ENCODE measurements around the gene NSG1. TPM values are rescaled to one million over a fixed set of nuclear protein-coding genes. Genes with fewer than 3 reads are reported as not detected.

The NSG1 gene
- total RNA-seq, 4 donors from 2014 or later: 0.13 TPM; not detected in 3

DNA sequence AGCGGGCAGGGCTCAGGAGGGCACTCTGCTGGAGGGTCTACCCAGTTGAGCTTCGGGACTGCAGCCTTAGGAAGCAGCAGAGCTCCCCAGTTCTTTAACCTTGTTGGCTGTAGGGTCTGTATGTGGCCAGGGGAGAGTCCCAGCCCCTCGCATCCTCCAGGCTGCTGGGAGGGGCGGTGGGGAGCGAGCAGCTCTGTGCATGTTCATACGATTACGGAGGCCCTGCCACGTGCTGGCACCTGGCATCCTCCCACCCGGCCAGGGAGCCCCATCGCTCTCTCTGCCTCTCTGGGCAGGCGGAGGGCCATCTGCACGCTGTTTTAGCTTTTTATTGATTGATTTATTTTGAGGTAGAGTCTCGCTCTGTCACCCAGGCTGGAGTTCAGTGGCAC, 21.2 kb downstream of the NSG1 start:
- no peaks in the 10 kb centered on the region for H3K4me1 ChIP-seq
- no peak overlapping the region for H3K27ac ChIP-seq
- H3K36me3 ChIP-seq: no peaks in the 10 kb centered on the region
- no peaks in the 10 kb centered on the region for H3K9me3 ChIP-seq
- ATAC-seq (no peak), DNase-seq (no peak)
- in situ Hi-C loops (cut with MboI; ENCODE audit: low sequenced_read_pairs in 4 of 4) (no loop called here), intact Hi-C loops (cut with DNase I; ENCODE audit: low total_unique reads) (no loop called here)
- H3K27me3 ChIP-seq: peaks cover 2 to 11% (median 7%) of the 10 kb centered on the region in 3 donors
- TF ChIP-seq POLR2A (IDR thresholded peaks at IDR 0.05) (no peak), CTCF (IDR thresholded peaks at IDR 0.05 in 4 of 5, conservative IDR thresholded peaks at IDR 0.05 in 1 of 5) (no peak)
- H3K4me3 ChIP-seq: no peak overlapping the region

DNA sequence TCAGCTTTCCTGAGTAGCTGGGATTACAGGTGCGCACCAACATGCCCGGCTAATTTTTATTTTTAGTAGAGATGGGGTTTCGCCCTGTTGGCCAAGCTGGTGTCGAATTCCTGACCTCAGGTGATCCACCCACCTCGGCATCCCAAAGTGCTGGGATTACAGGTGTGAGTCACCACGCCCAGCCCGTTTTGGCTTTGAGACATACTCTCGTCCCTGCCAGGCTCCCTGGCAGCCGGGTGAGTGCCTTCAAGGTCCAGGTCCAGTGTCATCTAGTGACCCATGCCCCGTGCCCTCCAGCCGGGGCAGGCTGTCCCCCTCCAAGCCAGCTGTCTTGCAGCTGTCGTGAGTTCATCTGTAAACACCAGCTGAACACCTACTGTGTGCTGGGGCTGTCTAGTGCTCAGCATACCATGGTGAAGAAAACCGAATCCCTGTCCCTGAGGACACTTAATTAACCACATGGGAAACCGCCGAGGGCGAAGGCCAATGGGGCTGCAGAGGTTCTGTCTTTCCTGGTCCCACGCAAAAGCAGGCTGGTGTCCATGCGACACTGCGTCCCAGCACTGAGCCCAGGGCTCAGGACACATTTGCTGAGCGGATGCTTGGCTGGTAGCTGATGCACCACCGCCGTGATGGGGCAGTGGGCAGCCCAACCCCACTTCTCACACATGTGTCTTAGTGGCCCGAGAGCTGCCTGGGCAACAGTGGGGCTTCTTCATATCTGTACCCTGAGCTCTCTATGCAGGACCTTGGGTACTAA, 21.9 kb downstream of the NSG1 start:
- peak in 1 of 2 donors; percentile 66 for DNase-seq

GRCh38 chr4:4409416-4410115, 22.7 kb downstream of the NSG1 start:
- in situ Hi-C loops (cut with MboI; ENCODE audit: low sequenced_read_pairs in 4 of 4) (no loop called here), intact Hi-C loops (cut with DNase I; ENCODE audit: low total_unique reads) (no loop called here)
- Histone ChIP-seq H3K4me1 (no peaks in the 10 kb centered on the region), H3K27ac (no peak overlapping the region), H3K27me3 (peaks cover 2 to 11% (median 7%) of the 10 kb centered on the region in 3 donors), H3K9me3 (no peaks in the 10 kb centered on the region), H3K36me3 (no peaks in the 10 kb centered on the region), H3K4me3 (no peak overlapping the region)
- TF ChIP-seq POLR2A (IDR thresholded peaks at IDR 0.05): no peak
- DNase-seq (no peak), ATAC-seq (no peak)

More for the DNA sequence above, 21.9 kb downstream of the NSG1 start:
- intact Hi-C loops (cut with DNase I; ENCODE audit: low total_unique reads): no loop called here
- Histone ChIP-seq H3K36me3 (no peaks in the 10 kb centered on the region), H3K4me1 (no peaks in the 10 kb centered on the region), H3K9me3 (no peaks in the 10 kb centered on the region), H3K27ac (no peak overlapping the region), H3K27me3 (peaks cover 2 to 11% (median 7%) of the 10 kb centered on the region in 3 donors), H3K4me3 (no peak overlapping the region)
- peak in 1 of 2 donors; percentile 61 for ATAC-seq
- in situ Hi-C loops (cut with MboI; ENCODE audit: low sequenced_read_pairs in 4 of 4): no loop called here
- TF ChIP-seq CTCF (IDR thresholded peaks at IDR 0.05 in 4 of 5, conservative IDR thresholded peaks at IDR 0.05 in 1 of 5) (no peak), POLR2A (IDR thresholded peaks at IDR 0.05) (no peak)

GRCh38 chr4:4410271-4410670, 23.4 kb downstream of the NSG1 start:
- Histone ChIP-seq H3K9me3 (no peaks in the 10 kb centered on the region), H3K4me1 (no peaks in the 10 kb centered on the region), H3K4me3 (no peak overlapping the region), H3K27ac (no peak overlapping the region), H3K27me3 (peaks cover 2 to 11% (median 7%) of the 10 kb centered on the region in 3 donors), H3K36me3 (no peaks in the 10 kb centered on the region)
- TF ChIP-seq POLR2A (IDR thresholded peaks at IDR 0.05) (no peak), CTCF (IDR thresholded peaks at IDR 0.05 in 4 of 5, conservative IDR thresholded peaks at IDR 0.05 in 1 of 5) (no peak)
- no peak for DNase-seq
- intact Hi-C loops (cut with DNase I; ENCODE audit: low total_unique reads) (no loop called here), in situ Hi-C loops (cut with MboI; ENCODE audit: low sequenced_read_pairs in 4 of 4) (no loop called here)
- no peak for ATAC-seq

GRCh38 chr4:4411906-4412305, 25.0 kb downstream of the NSG1 start:
- in situ Hi-C loops (cut with MboI; ENCODE audit: low sequenced_read_pairs in 4 of 4) (no loop called here), intact Hi-C loops (cut with DNase I; ENCODE audit: low total_unique reads) (no loop called here)
- no peaks in the 10 kb centered on the region for H3K36me3 ChIP-seq
- no peak for TF ChIP-seq CTCF (IDR thresholded peaks at IDR 0.05 in 4 of 5, conservative IDR thresholded peaks at IDR 0.05 in 1 of 5)
- H3K27me3 ChIP-seq: peaks cover 2 to 6% (median 4%) of the 10 kb centered on the region in 3 donors
- H3K27ac ChIP-seq: no peak overlapping the region
- H3K4me1 ChIP-seq: no peaks in the 10 kb centered on the region
- H3K9me3 ChIP-seq: no peaks in the 10 kb centered on the region
- ATAC-seq (no peak), DNase-seq (no peak)
- no peak overlapping the region for H3K4me3 ChIP-seq

All from gastrocnemius medialis (tissue), 4 donors.